Stimulated activated CD4-positive, alpha-beta T cell treated with anti-CD3 and anti-CD28 coated beads, TNF-alpha, amount 100 ng/mL, for 48 hours (primary cell): Measurements from ENCODE around the gene C1orf122.
A peak's percentile ranks its signal among the peaks of the same experiment; 100 is the strongest.

Experiments
- DNase-seq, 3 donors: peaks; one replicate each; pipeline ENCODE4 v3.0.0-alpha.2; 2020; ENCODE audit warnings: low read depth in 3 of 3

C1orf122 gene

GRCh38 chr1:37797750-37798345 lies 9.7 kb upstream of the C1orf122 start:
- DNase-seq: no peak

- DNase-seq: no peak
Observed at GRCh38 chr1:37802439-37802838, 5.2 kb upstream of the C1orf122 start.

- DNase-seq: no peak
Observed at GRCh38 chr1:37807220-37807554, 403 bp upstream of the C1orf122 start.

- DNase-seq: peak in 2 of 3 donors; percentile 14 to 30
Observed at GRCh38 chr1:37808369-37809319, 1.1 kb downstream of the C1orf122 start.

- no peak for DNase-seq
Observed at GRCh38 chr1:37809942-37810341, 2.4 kb downstream of the C1orf122 start.

GRCh38 chr1:37811027-37811655 lies 3.6 kb downstream of the C1orf122 start:
- peak; percentile 40 to 53 (median 53) for DNase-seq

GRCh38 chr1:37813529-37814145 lies 6.0 kb downstream of the C1orf122 start:
- DNase-seq: no peak

GRCh38 chr1:37814252-37814651 lies 6.7 kb downstream of the C1orf122 start:
- no peak for DNase-seq

- DNase-seq: no peak
Observed at GRCh38 chr1:37817481-37817880, 9.9 kb downstream of the C1orf122 start.

GRCh38 chr1:37821481-37821880 lies 13.9 kb downstream of the C1orf122 start:
- no peak for DNase-seq

- no peak for DNase-seq
Observed at GRCh38 chr1:37822906-37823815, 15.6 kb downstream of the C1orf122 start.

GRCh38 chr1:37824001-37824400 lies 16.4 kb downstream of the C1orf122 start:
- DNase-seq: no peak

GRCh38 chr1:37825506-37825905 lies 17.9 kb downstream of the C1orf122 start:
- no peak for DNase-seq

- DNase-seq: no peak
Observed at GRCh38 chr1:37828410-37829074, 21.0 kb downstream of the C1orf122 start.

GRCh38 chr1:37831109-37831508 lies 23.5 kb downstream of the C1orf122 start:
- DNase-seq: no peak

GRCh38 chr1:37831809-37832208 lies 24.2 kb downstream of the C1orf122 start:
- DNase-seq: no peak

GRCh38 chr1:37836788-37837187 lies 29.2 kb downstream of the C1orf122 start:
- no peak for DNase-seq

GRCh38 chr1:37839676-37840075 lies 32.1 kb downstream of the C1orf122 start:
- DNase-seq: no peak

GRCh38 chr1:37840711-37841110 lies 33.1 kb downstream of the C1orf122 start:
- no peak for DNase-seq

- DNase-seq: no peak
Observed at GRCh38 chr1:37841652-37842051, 34.1 kb downstream of the C1orf122 start.

GRCh38 chr1:37844536-37844935 lies 36.9 kb downstream of the C1orf122 start:
- no peak for DNase-seq
